GM18505 (cell line): ENCODE data around the gene DMXL2.
"Not testable (repeated sequence)": the region's sequence is repeated elsewhere in the genome, so short reads cannot be mapped to it uniquely, and the experiment has no call there.

Experiments
- ATAC-seq: cut with Tn5 transposase; IDR thresholded peaks from one replicate; pipeline ENCODE4 v1.9.1; 2021; ENCODE audit not compliant: unreplicated experiment
- POLR2A ChIP-seq: IDR thresholded peaks from 4 replicates; pipeline ENCODE4 v1.6.1; 2011; ENCODE audit warnings: borderline replicate concordance; ENCODE audit not compliant: insufficient read depth, insufficient read length; ENCODE audit errors: extremely low read depth

DMXL2 gene

GRCh38 chr15:51613951-51614350 is 8.6 kb downstream of the DMXL2 start:
- ATAC-seq = no peak
- no peak for TF ChIP-seq POLR2A

- not testable (repeated sequence) for ATAC-seq
These were observed 9.9 kb downstream of the DMXL2 start for GRCh38 chr15:51612669-51613068.

- not testable (repeated sequence) for ATAC-seq
These were observed 19.1 kb downstream of the DMXL2 start for GRCh38 chr15:51603462-51603948.

- no peak for TF ChIP-seq POLR2A
- no peak for ATAC-seq
These were observed 19.6 kb downstream of the DMXL2 start for GRCh38 chr15:51603002-51603401.

- no peak for TF ChIP-seq POLR2A
- no peak for ATAC-seq
These were observed 20.1 kb downstream of the DMXL2 start for GRCh38 chr15:51602484-51602883.

GRCh38 chr15:51601801-51602200 is 20.8 kb downstream of the DMXL2 start:
- ATAC-seq = no peak
- TF ChIP-seq POLR2A = no peak

DNA sequence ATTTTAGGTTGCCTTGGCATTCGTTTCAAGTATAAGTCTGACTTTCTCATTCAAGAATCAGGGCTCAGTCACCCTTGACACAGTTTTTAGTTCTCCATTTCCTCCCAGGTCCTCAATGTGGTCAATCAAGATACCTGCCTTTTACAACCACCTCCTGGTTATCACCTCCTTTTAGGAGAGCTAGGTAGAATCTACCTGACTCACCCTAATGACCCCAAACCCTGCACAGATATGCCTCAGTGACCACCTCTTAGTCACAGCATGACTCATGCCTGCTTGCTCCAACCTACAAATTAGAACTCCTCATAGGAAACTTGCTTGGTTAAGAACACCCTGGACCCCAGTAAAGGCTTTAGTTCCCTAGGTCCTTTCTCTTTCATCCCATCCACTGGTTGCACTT is 22.5 kb downstream of the DMXL2 start:
- ATAC-seq = no peak

DNA sequence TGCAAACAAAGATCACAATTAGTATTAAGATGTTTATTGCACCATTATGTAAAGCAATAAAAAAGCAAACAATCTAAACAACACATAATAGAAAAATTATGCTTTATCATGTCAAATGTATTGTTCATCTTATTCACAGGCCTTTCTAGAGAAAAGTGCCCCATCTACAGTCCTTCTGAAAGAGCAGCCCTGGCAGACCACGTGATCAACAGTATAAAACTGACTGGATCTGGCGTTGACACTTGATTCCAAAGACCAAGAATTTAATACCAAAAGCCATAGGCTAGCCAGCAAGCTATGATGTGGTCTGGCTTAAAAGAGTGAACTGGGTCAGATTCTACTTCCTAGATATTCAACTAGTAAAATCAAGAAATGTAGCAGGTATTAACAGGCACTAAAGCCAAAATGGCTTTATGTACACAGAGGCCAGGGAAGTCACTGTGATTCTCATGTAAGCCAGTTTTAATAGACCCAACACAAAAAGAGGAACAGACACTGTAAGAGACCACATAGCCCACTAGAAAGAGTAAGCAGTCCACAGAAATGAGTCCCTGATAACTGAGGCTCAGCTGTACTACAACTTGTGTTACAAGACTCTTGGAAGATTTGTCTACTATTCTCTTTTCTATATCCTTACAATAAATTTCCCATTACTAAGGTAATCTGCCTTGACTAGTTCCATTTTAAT is 32.5 kb downstream of the DMXL2 start:
- ATAC-seq = no peak
- TF ChIP-seq POLR2A = no peak

More for the DNA sequence above, 22.5 kb downstream of the DMXL2 start:
- no peak for TF ChIP-seq POLR2A

DNA sequence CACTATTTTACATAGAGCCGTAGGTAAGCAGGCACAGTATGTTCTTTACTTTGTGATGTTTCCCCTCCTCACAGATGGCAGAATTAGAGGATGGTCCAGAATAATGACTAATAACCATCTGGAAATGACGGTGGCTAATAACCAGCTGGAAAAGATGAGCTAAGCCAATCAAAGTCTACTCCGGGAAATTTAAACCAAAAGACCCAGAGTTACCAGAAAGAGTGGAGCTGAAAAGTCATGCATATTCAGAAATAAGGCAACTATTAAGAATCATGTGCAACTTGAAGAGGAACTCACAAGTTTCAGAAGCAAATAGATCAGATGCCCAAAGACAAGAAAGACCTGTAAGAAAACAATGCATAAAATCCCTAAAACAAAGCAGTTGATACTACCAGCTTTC is 33.6 kb downstream of the DMXL2 start:
- no peak for ATAC-seq
- TF ChIP-seq POLR2A = no peak

- no peak for ATAC-seq
- TF ChIP-seq POLR2A = no peak
These were observed 36.6 kb downstream of the DMXL2 start for GRCh38 chr15:51585986-51586385.

DNA sequence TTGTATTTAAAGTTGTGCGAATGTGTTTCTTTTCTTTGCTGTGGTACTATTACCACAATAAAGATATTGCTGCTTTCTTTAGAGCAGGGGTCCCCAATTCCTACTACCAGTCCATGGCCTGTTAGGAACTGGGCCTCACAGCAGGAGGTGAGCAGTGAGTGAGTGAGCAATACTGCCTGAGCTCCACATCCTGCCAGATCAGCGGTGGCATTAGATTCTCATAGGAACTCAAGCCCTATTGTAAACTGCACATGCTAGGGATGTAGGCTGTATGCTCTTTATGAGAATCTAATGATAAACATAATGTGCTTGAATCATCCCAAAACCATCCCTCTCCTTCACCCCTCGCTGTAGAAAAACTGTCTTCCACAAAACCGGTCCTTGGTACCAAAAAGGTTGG is 41.6 kb downstream of the DMXL2 start:
- no peak for ATAC-seq
- no peak for TF ChIP-seq POLR2A

DNA sequence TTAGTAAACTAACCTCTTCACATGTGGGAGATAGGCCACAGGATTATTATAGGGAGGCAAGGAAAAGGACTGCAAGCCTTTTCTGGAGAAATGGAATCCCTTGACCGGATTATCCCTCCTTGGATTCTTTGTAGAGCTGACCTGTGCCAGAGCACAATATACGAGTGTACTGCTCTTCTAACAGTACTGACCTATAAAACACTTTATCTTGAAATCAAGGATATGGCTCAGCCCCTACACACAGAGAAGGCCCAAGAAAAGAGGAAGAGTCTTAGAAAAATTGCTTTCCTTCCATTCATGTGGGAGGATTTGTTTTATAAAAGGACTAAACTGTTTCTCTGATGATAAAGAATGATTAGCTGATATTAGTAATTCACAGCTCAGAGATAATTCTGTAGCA is 42.2 kb downstream of the DMXL2 start:
- TF ChIP-seq POLR2A = no peak
- ATAC-seq = no peak

GRCh38 chr15:51579012-51579411 is 43.6 kb downstream of the DMXL2 start:
- TF ChIP-seq POLR2A = no peak
- no peak for ATAC-seq

DNA sequence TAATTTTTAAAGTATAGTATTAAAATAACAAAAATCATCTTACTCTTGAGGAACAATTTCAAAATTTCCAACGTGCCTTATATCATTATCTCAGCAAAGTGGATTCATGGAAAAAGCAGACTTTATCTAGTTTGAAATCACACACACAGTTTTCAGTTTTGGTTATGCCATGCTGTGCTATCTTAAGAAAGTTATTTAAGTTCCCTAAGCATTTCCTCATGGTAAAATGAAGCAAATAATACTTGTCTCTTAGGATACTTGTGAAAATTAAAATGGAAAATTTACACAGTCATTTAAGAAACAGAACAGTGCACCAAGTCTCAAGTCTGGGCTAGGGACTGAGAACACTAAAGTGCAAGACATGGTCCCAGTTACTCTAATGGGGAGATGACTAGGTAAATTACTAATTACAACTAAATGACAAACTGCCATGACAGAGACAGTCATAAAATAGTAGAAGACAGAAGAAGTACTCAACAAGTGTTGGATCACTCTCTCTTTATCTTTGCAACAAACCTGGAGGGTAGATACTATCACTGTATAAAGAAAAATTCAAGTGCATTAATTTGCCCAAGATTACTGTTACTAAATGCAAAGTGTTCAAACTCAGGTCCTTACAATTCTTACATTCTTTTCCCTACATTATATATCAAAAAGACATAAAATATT is 44.8 kb downstream of the DMXL2 start:
- no peak for ATAC-seq

More for the DNA sequence above, 44.8 kb downstream of the DMXL2 start:
- TF ChIP-seq POLR2A = no peak
